ENCODE measurements around the gene RCHY1.
A peak's percentile ranks its signal among the peaks of the same experiment; 100 is the strongest.

The RCHY1 gene

DNA sequence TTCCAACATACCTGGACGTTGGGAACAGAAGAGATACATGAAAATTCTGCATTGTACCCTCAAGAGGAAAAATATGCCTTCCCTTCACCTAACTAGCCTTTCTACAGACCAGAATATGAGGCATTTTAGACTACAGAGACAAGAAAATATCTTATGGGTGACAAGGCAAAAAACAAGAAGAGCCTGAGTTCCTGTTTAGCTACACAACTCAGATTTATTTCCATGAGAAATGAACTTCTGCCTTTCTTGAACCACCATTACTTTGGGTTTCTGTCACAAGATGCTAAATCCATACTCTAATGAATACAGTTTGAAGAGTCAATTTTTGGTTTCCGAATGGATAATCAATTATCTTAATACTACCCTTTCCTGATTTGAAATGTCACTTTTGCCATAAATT is 18.7 kb downstream of the RCHY1 start:
- no peaks in the 10 kb centered on the region for H3K9me3 ChIP-seq
- peak overlapping the region; percentile 67 for H3K27ac ChIP-seq
- TF ChIP-seq, protein P1, sequence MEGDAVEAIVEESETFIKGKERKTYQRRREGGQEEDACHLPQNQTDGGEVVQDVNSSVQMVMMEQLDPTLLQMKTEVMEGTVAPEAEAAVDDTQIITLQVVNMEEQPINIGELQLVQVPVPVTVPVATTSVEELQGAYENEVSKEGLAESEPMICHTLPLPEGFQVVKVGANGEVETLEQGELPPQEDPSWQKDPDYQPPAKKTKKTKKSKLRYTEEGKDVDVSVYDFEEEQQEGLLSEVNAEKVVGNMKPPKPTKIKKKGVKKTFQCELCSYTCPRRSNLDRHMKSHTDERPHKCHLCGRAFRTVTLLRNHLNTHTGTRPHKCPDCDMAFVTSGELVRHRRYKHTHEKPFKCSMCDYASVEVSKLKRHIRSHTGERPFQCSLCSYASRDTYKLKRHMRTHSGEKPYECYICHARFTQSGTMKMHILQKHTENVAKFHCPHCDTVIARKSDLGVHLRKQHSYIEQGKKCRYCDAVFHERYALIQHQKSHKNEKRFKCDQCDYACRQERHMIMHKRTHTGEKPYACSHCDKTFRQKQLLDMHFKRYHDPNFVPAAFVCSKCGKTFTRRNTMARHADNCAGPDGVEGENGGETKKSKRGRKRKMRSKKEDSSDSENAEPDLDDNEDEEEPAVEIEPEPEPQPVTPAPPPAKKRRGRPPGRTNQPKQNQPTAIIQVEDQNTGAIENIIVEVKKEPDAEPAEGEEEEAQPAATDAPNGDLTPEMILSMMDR (IDR thresholded peaks at IDR 0.05) = no peak
- H3K4me3 ChIP-seq (ENCODE audit: low read depth in 1 of 2, low read length in 1 of 2) = no peak overlapping the region
- no peaks in the 10 kb centered on the region for H3K27me3 ChIP-seq
- H3K4me1 ChIP-seq (ENCODE audit: control insufficient read depth in 1 of 2, insufficient read depth in 1 of 2, low read depth in 1 of 2, low read length in 1 of 2) = peaks cover 3 to 6% of the 10 kb centered on the region in 2 experiments
- peaks cover 39% of the 10 kb centered on the region for H3K36me3 ChIP-seq

DNA sequence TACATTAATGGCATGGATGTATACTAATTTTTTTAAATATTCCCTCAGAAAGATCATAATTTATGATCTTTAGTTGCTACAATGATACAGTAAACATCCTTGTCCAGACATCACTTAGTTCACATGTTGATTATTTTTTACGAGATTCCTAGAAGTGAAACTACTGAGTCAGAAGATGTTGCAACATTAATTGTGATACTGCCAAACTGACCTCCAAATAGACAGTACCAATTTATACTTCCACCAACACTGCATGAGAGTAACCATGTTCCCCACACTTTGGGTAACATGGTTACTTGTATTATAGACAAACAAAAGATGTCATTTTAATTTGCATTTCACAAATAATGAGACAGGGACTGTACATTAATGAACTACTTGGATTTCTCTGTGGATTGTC is 19.6 kb downstream of the RCHY1 start:
- TF ChIP-seq, protein P1 (IDR thresholded peaks at IDR 0.05) = no peak
- H3K27ac ChIP-seq = no peak overlapping the region
- H3K4me3 ChIP-seq (ENCODE audit: low read depth in 1 of 2, low read length in 1 of 2) = no peak overlapping the region

DNA sequence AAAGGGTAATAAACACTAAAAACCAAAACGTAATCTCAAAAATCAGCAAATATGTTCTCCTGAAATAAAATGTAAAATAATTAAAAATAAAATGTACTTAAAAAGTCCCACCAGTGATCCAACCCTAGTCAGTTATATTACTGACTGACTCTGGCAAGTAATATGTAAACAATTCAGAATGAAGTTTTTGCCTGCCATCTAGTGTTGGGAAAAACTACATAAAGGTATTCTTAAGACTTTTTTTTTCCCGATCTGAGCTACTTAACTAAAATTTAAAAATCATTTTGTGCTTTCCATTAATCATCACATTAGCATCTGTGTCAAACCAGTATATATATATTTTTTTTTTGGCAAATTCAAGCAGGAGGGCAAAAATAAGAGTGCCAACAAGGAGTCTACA is 24.0 kb downstream of the RCHY1 start:
- TF ChIP-seq, protein P1 (IDR thresholded peaks at IDR 0.05) = no peak
- Histone ChIP-seq H3K4me1 (ENCODE audit: control insufficient read depth in 1 of 2, insufficient read depth in 1 of 2, low read depth in 1 of 2, low read length in 1 of 2) (peaks cover 0 to under 1% of the 10 kb centered on the region in 2 experiments), H3K36me3 (peaks cover 71% of the 10 kb centered on the region), H3K4me3 (ENCODE audit: low read depth in 1 of 2, low read length in 1 of 2) (no peak overlapping the region), H3K27me3 (no peaks in the 10 kb centered on the region), H3K9me3 (no peaks in the 10 kb centered on the region), H3K27ac (no peak overlapping the region)

More for the DNA sequence above, 19.6 kb downstream of the RCHY1 start:
- H3K9me3 ChIP-seq = no peaks in the 10 kb centered on the region
- peaks cover 3 to 6% of the 10 kb centered on the region in 2 experiments for H3K4me1 ChIP-seq (ENCODE audit: control insufficient read depth in 1 of 2, insufficient read depth in 1 of 2, low read depth in 1 of 2, low read length in 1 of 2)
- no peaks in the 10 kb centered on the region for H3K27me3 ChIP-seq
- peaks cover 41% of the 10 kb centered on the region for H3K36me3 ChIP-seq

DNA sequence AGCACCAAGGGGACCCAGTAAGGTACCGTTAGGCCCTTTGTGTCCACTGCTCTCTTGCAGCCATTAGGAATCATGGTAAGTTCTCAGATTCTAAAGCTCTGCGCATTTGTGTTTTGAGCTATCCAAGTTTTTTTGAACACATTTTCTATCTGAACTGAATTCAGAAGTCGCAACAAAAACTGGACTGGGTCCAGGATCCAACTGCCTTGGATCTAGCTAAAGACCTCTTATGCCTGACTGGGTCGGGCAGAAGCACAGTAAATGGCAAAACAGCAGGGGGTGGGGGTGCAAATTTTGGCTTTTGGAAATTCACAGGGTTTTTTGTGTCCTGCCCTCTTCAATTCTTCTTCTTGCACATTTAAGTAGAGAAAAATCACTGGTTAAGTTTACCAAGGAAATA is 30.0 kb downstream of the RCHY1 start:
- no peak overlapping the region for H3K4me3 ChIP-seq (ENCODE audit: low read depth in 1 of 2, low read length in 1 of 2)
- no peaks in the 10 kb centered on the region for H3K27me3 ChIP-seq
- no peak overlapping the region for H3K27ac ChIP-seq
- no peaks in the 10 kb centered on the region for H3K9me3 ChIP-seq
- peaks cover 87% of the 10 kb centered on the region for H3K36me3 ChIP-seq
- TF ChIP-seq, protein P1 (IDR thresholded peaks at IDR 0.05) = no peak
- no peaks in the 10 kb centered on the region for H3K4me1 ChIP-seq (ENCODE audit: control insufficient read depth in 1 of 2, insufficient read depth in 1 of 2, low read depth in 1 of 2, low read length in 1 of 2)

DNA sequence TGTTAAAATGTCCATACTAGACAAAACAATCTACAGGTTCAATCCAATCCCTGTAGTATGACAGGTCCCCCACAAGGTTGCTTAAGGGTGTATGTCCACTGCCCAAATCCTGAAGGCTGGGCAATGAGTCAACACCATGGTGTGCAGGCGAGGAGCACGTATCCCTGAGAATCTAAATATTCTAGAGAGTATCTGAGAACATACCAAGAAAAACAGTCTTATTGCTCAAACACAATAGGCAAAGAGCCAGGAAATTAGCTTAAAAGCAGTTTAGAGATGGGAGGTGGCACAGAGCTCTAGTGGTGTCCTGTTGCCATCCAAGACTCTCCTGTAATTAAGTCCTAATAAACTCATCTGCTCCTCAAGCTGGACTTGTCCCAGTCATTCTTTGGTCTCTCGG is 37.0 kb downstream of the RCHY1 start:
- peaks cover 6 to 13% of the 10 kb centered on the region in 2 experiments for H3K4me1 ChIP-seq (ENCODE audit: control insufficient read depth in 1 of 2, insufficient read depth in 1 of 2, low read depth in 1 of 2, low read length in 1 of 2)
- no peaks in the 10 kb centered on the region for H3K27me3 ChIP-seq
- TF ChIP-seq, protein P1 (IDR thresholded peaks at IDR 0.05) = no peak
- no peak overlapping the region for H3K4me3 ChIP-seq (ENCODE audit: low read depth in 1 of 2, low read length in 1 of 2)
- H3K36me3 ChIP-seq = peaks cover 46% of the 10 kb centered on the region
- H3K9me3 ChIP-seq = no peaks in the 10 kb centered on the region
- no peak overlapping the region for H3K27ac ChIP-seq

DNA sequence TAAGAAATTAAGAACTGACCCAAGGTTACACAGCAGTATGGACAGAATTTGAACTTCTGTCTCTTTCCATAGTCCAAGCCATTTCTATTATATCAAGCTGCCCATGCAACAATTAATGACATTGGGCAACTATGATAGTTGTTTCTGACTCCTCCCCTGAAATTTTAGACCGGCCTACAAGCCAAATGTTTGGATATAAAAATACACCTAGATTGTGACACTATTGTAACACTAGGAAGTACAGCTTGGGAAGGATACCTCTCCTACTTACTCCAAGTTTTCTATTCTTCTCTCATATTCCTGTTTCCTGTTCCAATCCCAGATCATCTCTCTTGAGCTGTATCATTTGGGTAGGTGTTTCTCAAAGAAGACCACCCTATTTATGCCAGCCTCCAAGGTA is 43.5 kb downstream of the RCHY1 start:
- no peaks in the 10 kb centered on the region for H3K36me3 ChIP-seq
- H3K9me3 ChIP-seq = no peaks in the 10 kb centered on the region
- H3K4me1 ChIP-seq (ENCODE audit: control insufficient read depth in 1 of 2, insufficient read depth in 1 of 2, low read depth in 1 of 2, low read length in 1 of 2) = peaks cover 6 to 13% of the 10 kb centered on the region in 2 experiments
- TF ChIP-seq, protein P1 (IDR thresholded peaks at IDR 0.05) = no peak
- no peak overlapping the region for H3K27ac ChIP-seq
- H3K4me3 ChIP-seq (ENCODE audit: low read depth in 1 of 2, low read length in 1 of 2) = no peak overlapping the region
- H3K27me3 ChIP-seq = no peaks in the 10 kb centered on the region
